ENCODE measurements around the gene TMOD4.
A peak's percentile ranks its signal among the peaks of the same experiment; 100 is the strongest.

The TMOD4 gene

GRCh38 chr1:151164732-151165280, 11.0 kb downstream of the TMOD4 start:
- no peak for TF ChIP-seq SPI1 (IDR thresholded peaks at IDR 0.05; ENCODE audit: borderline replicate concordance, low read depth)
- no peak for TF ChIP-seq CTCF (IDR thresholded peaks at IDR 0.05; ENCODE audit: insufficient read depth, low read length)
- no peak for TF ChIP-seq POLR2AphosphoS5 (IDR thresholded peaks at IDR 0.05; ENCODE audit: low read depth)
- no peak for TF ChIP-seq GABPA (IDR thresholded peaks at IDR 0.05; ENCODE audit: low read depth)
- TF ChIP-seq REST (IDR thresholded peaks at IDR 0.05; ENCODE audit: insufficient replicate concordance, low read depth) = no peak
- Histone ChIP-seq H3K27ac (replicated peaks) (no peak overlapping the region), H3K4me3 (replicated peaks; ENCODE audit: insufficient read depth, low read length) (peak overlapping the region; percentile 46), H3K27me3 (ENCODE audit: insufficient read depth, poor library complexity, severe bottlenecking) (no peaks in the 10 kb centered on the region)
- DNase-seq (ENCODE audit: low read depth in 1 of 2, low spot score in 1 of 2) = no peak

- Histone ChIP-seq H3K27me3 (ENCODE audit: insufficient read depth, poor library complexity, severe bottlenecking) (no peaks in the 10 kb centered on the region), H3K27ac (replicated peaks) (peak overlapping the region; percentile 84), H3K4me3 (replicated peaks; ENCODE audit: insufficient read depth, low read length) (no peak overlapping the region)
- no peak for DNase-seq (ENCODE audit: low read depth in 1 of 2, low spot score in 1 of 2)
- no peak for TF ChIP-seq SPI1 (IDR thresholded peaks at IDR 0.05; ENCODE audit: borderline replicate concordance, low read depth)
- TF ChIP-seq REST (IDR thresholded peaks at IDR 0.05; ENCODE audit: insufficient replicate concordance, low read depth) = no peak
- no peak for TF ChIP-seq POLR2AphosphoS5 (IDR thresholded peaks at IDR 0.05; ENCODE audit: low read depth)
- no peak for TF ChIP-seq CTCF (IDR thresholded peaks at IDR 0.05; ENCODE audit: insufficient read depth, low read length)
Measured at GRCh38 chr1:151159373-151159772, 16.4 kb downstream of the TMOD4 start.

GRCh38 chr1:151158751-151159251, 17.0 kb downstream of the TMOD4 start:
- peak overlapping the region; percentile 84 for H3K27ac ChIP-seq (replicated peaks)
- no peak for TF ChIP-seq SPI1 (IDR thresholded peaks at IDR 0.05; ENCODE audit: borderline replicate concordance, low read depth)
- no peak for TF ChIP-seq REST (IDR thresholded peaks at IDR 0.05; ENCODE audit: insufficient replicate concordance, low read depth)
- TF ChIP-seq CTCF (IDR thresholded peaks at IDR 0.05; ENCODE audit: insufficient read depth, low read length) = no peak
- peak in 1 of 2 experiments; percentile 59 for DNase-seq (ENCODE audit: low read depth in 1 of 2, low spot score in 1 of 2)
- H3K4me3 ChIP-seq (replicated peaks; ENCODE audit: insufficient read depth, low read length) = no peak overlapping the region; the same call in 1 of the 2 replicates
- no peaks in the 10 kb centered on the region for H3K27me3 ChIP-seq (ENCODE audit: insufficient read depth, poor library complexity, severe bottlenecking)

Data from HL-60 (cell line).